Keratinocyte (primary cell): Measurements from ENCODE around the gene HYI. TPM values are rescaled to one million over a fixed set of nuclear protein-coding genes. Genes with fewer than 3 reads are reported as not detected.
"Not testable (repeated sequence)": the region's sequence is repeated elsewhere in the genome, so short reads cannot be mapped to it uniquely, and the experiment has no call there.

Source experiments
- DNase-seq: peaks from one replicate; pipeline ENCODE4 v3.0.0-alpha.2; 2011; ENCODE audit warnings: low read depth, missing footprints, low spot score
- FAIRE-seq: peaks from 2 replicates; lab custom pipeline; 2011; peaks lifted over from hg19 to GRCh38; lab: Jason Lieb, UNC
- H2AFZ ChIP-seq: 2 replicates; pipeline ENCODE4 v1.6.0; 2012; ENCODE audit warnings: low read length, control low read depth, inconsistent platforms; ENCODE audit not compliant: control insufficient read depth
- H3K27ac ChIP-seq: 2 replicates; pipeline ENCODE4 v1.5.1; 2011; ENCODE audit warnings: low read length; ENCODE audit not compliant: control insufficient read depth, insufficient read depth
- H3K27me3 ChIP-seq: 3 replicates; pipeline ENCODE4 v1.6.0; 2011; ENCODE audit warnings: low read length; ENCODE audit not compliant: control insufficient read depth, insufficient read depth; ENCODE audit errors: extremely low read depth
- H3K36me3 ChIP-seq, 2 experiments: 2 replicates in 1 of 2; 3 replicates in 1 of 2; pipeline ENCODE4 v1.5.1; 2011; ENCODE audit warnings: low read length in 2 of 2, mild to moderate bottlenecking in 1 of 2; ENCODE audit not compliant: control insufficient read depth in 2 of 2, insufficient read depth in 2 of 2; ENCODE audit errors: extremely low read depth in 1 of 2
- H3K4me1 ChIP-seq: 3 replicates; pipeline ENCODE4 v1.5.1; 2011; ENCODE audit warnings: low read length; ENCODE audit not compliant: control insufficient read depth, insufficient read depth; ENCODE audit errors: extremely low read depth
- H3K4me2 ChIP-seq: 3 replicates; pipeline ENCODE4 v1.6.0; 2011; ENCODE audit warnings: low read depth, low read length; ENCODE audit not compliant: control insufficient read depth, insufficient read depth; ENCODE audit errors: extremely low read depth
- H3K4me3 ChIP-seq, 3 experiments: fragments of 200-600 bp in 1 of 3; sonication (generic) in 1 of 3; 2 replicates in 2 of 3; 3 replicates in 1 of 3; pipeline ENCODE4 v1.5.1; 2011 to 2016; ENCODE audit warnings: low read length in 3 of 3, mild to moderate bottlenecking in 3 of 3, control low read depth in 2 of 3, inconsistent platforms in 1 of 3, low read depth in 1 of 3, mixed read lengths in 1 of 3, mixed run types in 1 of 3, moderate library complexity in 1 of 3; ENCODE audit not compliant: control insufficient read depth in 2 of 3, insufficient read depth in 2 of 3; ENCODE audit errors: extremely low read depth in 1 of 3
- H3K79me2 ChIP-seq: 2 replicates; pipeline ENCODE4 v1.6.0; 2012; ENCODE audit warnings: low read length; ENCODE audit not compliant: control insufficient read depth, insufficient read depth
- H3K9ac ChIP-seq: 3 replicates; pipeline ENCODE4 v1.6.0; 2011; ENCODE audit warnings: low read length; ENCODE audit not compliant: control insufficient read depth, insufficient read depth; ENCODE audit errors: extremely low read depth
- H3K9me1 ChIP-seq: 3 replicates; pipeline ENCODE4 v1.6.0; 2011; ENCODE audit warnings: low read length; ENCODE audit not compliant: control insufficient read depth, insufficient read depth; ENCODE audit errors: extremely low read depth
- H3K9me3 ChIP-seq: 2 replicates; pipeline ENCODE4 v1.5.1; 2012; ENCODE audit warnings: low read depth, low read length; ENCODE audit not compliant: control insufficient read depth
- H4K20me1 ChIP-seq: 3 replicates; pipeline ENCODE4 v1.6.0; 2011; ENCODE audit warnings: low read length; ENCODE audit not compliant: control insufficient read depth, insufficient read depth; ENCODE audit errors: extremely low read depth
- CTCF ChIP-seq, 3 experiments: IDR thresholded peaks in 1 of 3; conservative IDR thresholded peaks in 1 of 3; optimal IDR thresholded peaks in 1 of 3; 2 replicates in 2 of 3; 3 replicates in 1 of 3; pipeline versions ENCODE3 to v1.5.1; 2011; ENCODE audit warnings: low read length in 3 of 3, mild to moderate bottlenecking in 3 of 3, moderate library complexity in 2 of 3, control low read depth in 1 of 3, inconsistent platforms in 1 of 3; ENCODE audit not compliant: insufficient read depth in 2 of 3; ENCODE audit errors: extremely low read depth in 1 of 3
- EZH2 ChIP-seq: IDR thresholded peaks from one replicate; pipeline ENCODE4 v1.6.1; 2012; ENCODE audit warnings: inconsistent platforms, mild to moderate bottlenecking, low read length, moderate library complexity
- dilution Hi-C: fragments of 300-500 bp; cut with MboI; formaldehyde crosslinking; loops from one replicate; pipeline ENCODE4 v1.7.0; 2020; ENCODE audit warnings: low sequenced_read_pairs; ENCODE audit not compliant: extremely low pct_ligation_motif_present
- polyA plus RNA-seq, 5 experiments: library from polyadenylated mRNA; depleted of rRNA in 3 of 5; stranded (reverse) in 3 of 5; stranded (forward) in 1 of 5; unstranded in 1 of 5; fragments of >200 nt; gene quantifications; 1 replicate in 1 of 5; 2 replicates in 3 of 5; 3 replicates in 1 of 5; pipeline versions ENCODE4 v1.2.1 to v1.2.3, GENCODE V29; 2011 to 2012; ENCODE audit warnings: missing spikeins in 2 of 5, low read depth in 1 of 5, low replicate concordance in 1 of 5

The HYI gene
- polyA plus RNA-seq, 1 donor (not counting 4 experiments of a cell fraction or from before 2014, with no cell fraction given), result 26.9 TPM

- peaks cover 31 to 32% of the 10 kb centered on the region in 2 experiments for H3K36me3 ChIP-seq
- no peaks in the 10 kb centered on the region for H3K4me1 ChIP-seq
- H3K4me3 ChIP-seq, result no peak overlapping the region
- H3K4me2 ChIP-seq, result no peak overlapping the region
- FAIRE-seq (no peak), DNase-seq (no peak)
- no peaks in the 10 kb centered on the region for H3K9me3 ChIP-seq
- no peak overlapping the region for H3K27ac ChIP-seq
- TF ChIP-seq CTCF (optimal IDR thresholded peaks at IDR 0.05 in 1 of 3, IDR thresholded peaks at IDR 0.05 in 1 of 3, conservative IDR thresholded peaks at IDR 0.05 in 1 of 3; ENCODE audit: extremely low read depth in 1 of 3, insufficient read depth in 2 of 3, low read length in 3 of 3) (no peak), EZH2 (no peak)
- no peaks in the 10 kb centered on the region for H4K20me1 ChIP-seq
- no peak overlapping the region for H2AFZ ChIP-seq
- no peak overlapping the region for H3K9ac ChIP-seq
- dilution Hi-C loops, result no loop called here
- H3K27me3 ChIP-seq, result no peaks in the 10 kb centered on the region
- H3K79me2 ChIP-seq, result no peaks in the 10 kb centered on the region
- no peaks in the 10 kb centered on the region for H3K9me1 ChIP-seq
Observed at GRCh38 chr1:43415901-43416300, 37.8 kb downstream of the HYI start.

- Histone ChIP-seq H3K36me3 (peaks cover 20 to 22% of the 10 kb centered on the region in 2 experiments), H3K9ac (no peak overlapping the region), H3K27me3 (no peaks in the 10 kb centered on the region), H3K4me1 (no peaks in the 10 kb centered on the region), H3K79me2 (no peaks in the 10 kb centered on the region), H4K20me1 (no peaks in the 10 kb centered on the region), H2AFZ (no peak overlapping the region), H3K4me2 (no peak overlapping the region), H3K9me3 (no peaks in the 10 kb centered on the region), H3K4me3 (no peak overlapping the region), H3K27ac (no peak overlapping the region), H3K9me1 (no peaks in the 10 kb centered on the region)
- dilution Hi-C loops, result no loop called here
- no peak for FAIRE-seq
- no peak for DNase-seq
- peak; percentile 40 to 53 (median 51) for TF ChIP-seq CTCF (optimal IDR thresholded peaks at IDR 0.05 in 1 of 3, IDR thresholded peaks at IDR 0.05 in 1 of 3, conservative IDR thresholded peaks at IDR 0.05 in 1 of 3; ENCODE audit: extremely low read depth in 1 of 3, insufficient read depth in 2 of 3, low read length in 3 of 3)
- TF ChIP-seq EZH2, result no peak
Observed at GRCh38 chr1:43414634-43415223, 39.0 kb downstream of the HYI start.

- dilution Hi-C loops, H3K4me2 ChIP-seq, DNase-seq, H3K4me1 ChIP-seq, H4K20me1 ChIP-seq, H3K9ac ChIP-seq, H3K4me3 ChIP-seq, H2AFZ ChIP-seq, H3K9me1 ChIP-seq, FAIRE-seq, H3K27ac ChIP-seq, H3K27me3 ChIP-seq, H3K9me3 ChIP-seq, H3K79me2 ChIP-seq: not testable (repeated sequence)
- H3K36me3 ChIP-seq, result peaks cover 16 to 21% of the 10 kb centered on the region in 2 experiments
Observed at GRCh38 chr1:43413426-43413825, 40.3 kb downstream of the HYI start.
